GM11168 (cell line): ENCODE data around the gene ABHD12B.

Source experiments
- in situ Hi-C: fragments of 300-500 bp; cut with MboI; formaldehyde crosslinking; loops from one replicate; pipeline ENCODE4 v1.12.0; 2022; ENCODE audit warnings: low sequenced_read_pairs; ENCODE audit not compliant: unreplicated experiment

Gene ABHD12B, protein sequence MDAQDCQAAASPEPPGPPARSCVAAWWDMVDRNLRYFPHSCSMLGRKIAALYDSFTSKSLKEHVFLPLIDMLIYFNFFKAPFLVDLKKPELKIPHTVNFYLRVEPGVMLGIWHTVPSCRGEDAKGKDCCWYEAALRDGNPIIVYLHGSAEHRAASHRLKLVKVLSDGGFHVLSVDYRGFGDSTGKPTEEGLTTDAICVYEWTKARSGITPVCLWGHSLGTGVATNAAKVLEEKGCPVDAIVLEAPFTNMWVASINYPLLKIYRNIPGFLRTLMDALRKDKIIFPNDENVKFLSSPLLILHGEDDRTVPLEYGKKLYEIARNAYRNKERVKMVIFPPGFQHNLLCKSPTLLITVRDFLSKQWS

GRCh38 chr14:50871914-50872732, at the start of gene ABHD12B:
Gene ABHD12B, plus strand, starts transcription at chr14:50872053. Its CDS starts 122 bp downstream, at chr14:50872175.
- in situ Hi-C loops, result loop anchor here (25.0 kb wide), 1 partner anchor 285 kb away; no protein-coding TSS in a partner anchor

DNA sequence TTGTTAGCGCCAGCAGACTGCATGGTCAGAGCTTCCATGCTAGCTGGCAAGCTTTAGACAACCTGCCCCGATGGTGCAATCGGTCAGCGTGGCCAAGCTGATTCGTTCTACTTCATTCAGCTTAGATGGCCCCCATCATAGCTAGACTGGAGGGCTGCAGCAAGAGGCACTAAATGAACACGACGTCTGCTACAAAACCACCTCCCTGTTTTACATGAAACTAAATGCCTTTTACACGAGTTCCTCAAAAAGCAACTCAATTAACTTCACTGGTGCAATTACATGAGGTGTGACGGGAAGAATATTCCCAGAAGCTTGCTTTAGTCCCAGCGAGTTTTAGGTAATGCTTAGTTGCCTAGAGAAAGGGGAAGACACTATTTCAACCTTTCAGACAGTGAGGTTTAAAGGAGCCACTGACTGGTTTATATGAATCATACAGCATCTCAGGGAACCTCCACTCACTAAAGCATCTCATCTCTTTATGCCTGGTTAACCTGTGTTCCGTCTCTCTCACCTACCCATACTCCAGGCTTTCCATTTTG, 49.3 kb upstream of the ABHD12B start:
- in situ Hi-C loops, result no loop called here

GRCh38 chr14:50823051-50823761, 48.6 kb upstream of the ABHD12B start:
- in situ Hi-C loops, result no loop called here

DNA sequence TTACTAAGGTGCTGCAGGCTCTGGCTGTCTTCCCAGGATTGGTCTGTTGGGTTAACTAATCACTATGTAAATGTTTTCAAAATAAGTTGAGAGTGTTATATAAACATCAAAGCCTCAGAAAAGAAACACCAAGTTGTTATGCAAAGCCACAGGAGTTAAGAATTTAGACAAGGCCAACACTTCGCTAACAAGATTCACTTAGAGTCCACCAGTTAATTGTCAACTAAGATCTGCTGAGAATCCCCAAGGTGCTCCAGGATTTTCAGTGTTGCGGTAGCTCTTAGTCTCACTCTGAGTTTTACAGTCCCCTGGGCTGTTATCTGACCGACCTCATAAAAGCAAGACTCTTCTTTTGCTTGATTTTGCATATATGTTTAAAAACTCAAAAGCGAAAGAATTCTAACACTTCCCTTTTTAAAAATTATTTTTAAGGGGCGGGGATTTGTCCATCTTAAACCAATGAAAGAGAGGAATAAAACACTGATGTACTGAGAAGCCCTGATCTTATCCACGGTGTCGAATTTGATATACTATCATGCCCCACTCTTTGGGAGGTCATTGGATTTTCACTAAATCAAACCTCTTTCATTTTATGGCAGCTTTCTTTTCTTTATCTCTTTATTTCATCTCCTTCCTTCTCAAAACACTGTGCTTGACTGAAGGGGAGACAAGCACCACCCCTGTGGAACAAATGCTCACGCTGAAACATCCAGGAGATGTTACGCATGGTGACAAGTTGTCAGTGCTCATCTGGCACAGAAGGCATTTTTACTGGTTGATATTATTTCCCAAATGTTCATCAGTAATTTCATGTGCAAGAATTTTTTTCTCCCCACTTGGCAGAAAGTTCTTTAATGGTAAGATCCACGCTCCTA, 47.9 kb upstream of the ABHD12B start:
- in situ Hi-C loops, result no loop called here

DNA sequence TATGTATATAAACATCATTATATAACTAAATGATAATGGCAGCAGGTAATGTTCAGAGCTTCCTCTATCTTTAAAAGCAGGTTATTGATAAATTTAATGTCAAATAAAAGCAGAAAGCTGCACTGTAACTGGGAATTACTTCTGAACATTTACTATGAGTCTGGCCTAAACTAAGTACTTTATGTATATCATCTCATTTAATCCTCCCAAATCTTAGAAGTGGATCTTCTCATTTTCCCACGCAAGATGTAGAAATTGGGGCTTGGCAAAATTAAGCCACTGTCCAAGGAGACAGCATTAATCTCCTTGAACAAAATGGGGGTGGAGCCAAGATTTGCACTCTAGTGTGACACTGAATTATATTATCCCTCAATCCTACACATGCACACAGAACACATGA, 46.5 kb upstream of the ABHD12B start:
- in situ Hi-C loops, result no loop called here

DNA sequence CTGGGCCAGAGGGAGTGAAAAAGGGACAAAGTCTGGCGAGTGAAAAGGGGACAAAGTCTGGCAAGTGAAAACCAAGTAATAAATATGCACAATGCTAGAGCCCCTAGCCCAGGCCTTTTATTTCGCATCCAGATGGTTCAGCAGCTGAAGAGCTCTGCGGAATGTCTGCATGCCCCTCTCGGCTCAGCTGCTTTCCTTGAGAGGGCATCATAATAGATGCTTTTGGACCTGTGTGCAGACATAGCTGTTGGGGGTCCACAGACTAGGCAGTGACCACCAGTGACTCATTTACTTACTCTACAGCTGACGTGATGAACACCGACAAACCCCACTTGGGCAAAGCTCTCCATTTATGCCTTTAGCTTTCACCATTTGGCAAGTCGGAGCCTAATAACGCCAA, 45.2 kb upstream of the ABHD12B start:
- in situ Hi-C loops, result no loop called here

GRCh38 chr14:50828721-50829488, 42.9 kb upstream of the ABHD12B start:
- in situ Hi-C loops, result no loop called here

- in situ Hi-C loops, result no loop called here
Measured at GRCh38 chr14:50829489-50830043, 42.3 kb upstream of the ABHD12B start.

DNA sequence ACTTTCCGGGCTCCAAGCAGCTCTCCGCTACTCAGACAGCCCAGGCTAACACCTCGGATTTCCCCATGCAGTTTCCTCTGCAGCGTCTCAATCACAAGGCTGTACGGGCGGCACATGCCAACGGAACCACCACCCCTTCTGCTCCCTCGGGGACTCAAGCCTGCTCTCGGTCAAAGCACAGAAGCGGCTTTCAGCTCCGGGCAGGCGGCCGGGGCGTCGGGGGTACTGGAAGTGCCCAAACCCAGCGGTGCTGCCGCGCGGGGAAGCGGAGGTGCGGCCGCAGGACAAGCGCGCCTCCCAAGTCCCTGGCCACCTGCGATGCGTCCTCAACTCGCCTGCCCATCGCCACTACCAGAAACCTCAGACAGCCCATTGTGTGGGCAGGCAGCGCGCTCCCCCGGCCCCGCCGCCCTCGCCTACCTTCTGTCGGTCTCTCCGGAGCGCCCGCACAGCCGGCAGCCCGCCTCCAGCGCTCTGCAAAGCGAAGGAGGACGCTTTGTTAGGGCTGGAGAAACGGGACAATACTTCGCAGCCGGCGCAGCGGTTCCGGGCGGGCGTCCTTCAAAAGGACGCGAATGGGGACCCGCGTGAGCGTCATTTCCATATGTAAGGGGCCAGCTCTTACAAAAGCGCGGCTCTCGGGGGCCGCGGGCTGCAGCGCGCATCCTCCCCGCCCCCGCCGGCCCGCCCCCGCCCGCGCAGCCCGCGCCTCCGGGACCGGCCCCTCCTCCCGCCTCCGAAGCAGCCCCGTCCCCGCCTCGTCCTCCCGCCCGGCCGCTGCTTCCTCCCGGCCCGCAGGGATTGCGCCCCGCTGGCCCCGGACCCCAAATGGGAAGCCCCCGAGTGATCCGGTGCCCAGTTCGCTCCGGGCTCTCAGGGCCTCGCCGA, 41.6 kb upstream of the ABHD12B start:
- in situ Hi-C loops, result no loop called here

GRCh38 chr14:50830932-50831725, 40.7 kb upstream of the ABHD12B start, which contains the start of gene NIN:
Gene NIN, minus strand, starts transcription at chr14:50831162. Its CDS starts 9,106 bp downstream, at chr14:50822056.
- in situ Hi-C loops, result no loop called here

GRCh38 chr14:50831726-50832168, 40.1 kb upstream of the ABHD12B start:
- in situ Hi-C loops, result no loop called here

DNA sequence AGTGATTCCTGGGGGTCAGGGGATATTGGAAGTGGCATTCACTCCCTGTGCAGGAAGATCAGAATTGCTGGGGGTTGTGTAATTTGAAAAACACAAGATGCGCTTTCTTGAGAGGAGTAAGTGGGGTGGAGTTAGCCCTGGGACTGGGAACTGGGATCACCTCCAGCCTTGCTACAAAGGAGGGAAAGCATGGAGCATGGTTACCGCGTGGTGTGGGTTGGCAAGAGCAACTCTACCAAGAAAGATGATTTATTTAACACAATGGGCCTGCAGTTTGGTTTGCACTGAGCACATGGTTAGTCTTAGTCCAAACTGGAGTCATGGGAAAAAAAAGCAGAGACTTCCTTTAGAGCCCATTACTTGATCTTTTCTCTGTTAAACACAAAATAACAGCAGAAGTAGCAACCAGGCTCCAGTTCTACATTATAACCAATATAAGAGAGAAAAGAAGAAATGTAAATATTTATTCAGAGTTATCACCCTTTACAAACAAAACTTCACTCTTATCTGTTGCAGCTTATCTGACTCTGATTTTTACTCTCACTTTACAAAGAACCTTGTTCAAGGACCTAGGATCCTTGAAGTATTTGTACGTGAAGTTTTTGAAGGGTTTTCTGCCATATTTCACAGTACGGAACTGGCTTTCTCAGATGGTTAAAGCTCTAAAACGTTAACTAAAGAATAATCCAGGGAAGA, 38.8 kb upstream of the ABHD12B start:
- in situ Hi-C loops, result no loop called here

DNA sequence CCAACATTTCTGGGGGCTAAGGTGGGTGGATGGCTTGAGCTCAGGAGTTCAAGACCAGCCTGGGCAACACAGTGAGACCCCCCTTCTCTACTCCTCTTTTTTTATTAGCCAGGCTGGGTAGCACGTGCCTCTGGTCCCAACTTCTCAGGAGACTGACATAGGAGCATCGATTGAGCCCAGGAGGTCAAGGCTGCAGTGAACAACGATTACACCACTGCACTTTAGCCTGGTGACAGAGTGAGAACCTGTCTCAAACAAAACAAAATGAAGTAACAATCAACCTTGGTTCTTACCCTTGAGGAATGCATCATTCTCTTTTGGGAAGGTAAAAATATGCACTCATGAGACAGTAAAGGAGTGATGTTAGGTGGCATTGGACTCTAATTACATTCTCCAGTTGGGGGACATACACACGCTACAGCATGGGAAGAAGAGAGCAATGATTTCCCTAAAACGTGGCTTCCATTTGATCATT, 37.0 kb upstream of the ABHD12B start:
- in situ Hi-C loops, result no loop called here

DNA sequence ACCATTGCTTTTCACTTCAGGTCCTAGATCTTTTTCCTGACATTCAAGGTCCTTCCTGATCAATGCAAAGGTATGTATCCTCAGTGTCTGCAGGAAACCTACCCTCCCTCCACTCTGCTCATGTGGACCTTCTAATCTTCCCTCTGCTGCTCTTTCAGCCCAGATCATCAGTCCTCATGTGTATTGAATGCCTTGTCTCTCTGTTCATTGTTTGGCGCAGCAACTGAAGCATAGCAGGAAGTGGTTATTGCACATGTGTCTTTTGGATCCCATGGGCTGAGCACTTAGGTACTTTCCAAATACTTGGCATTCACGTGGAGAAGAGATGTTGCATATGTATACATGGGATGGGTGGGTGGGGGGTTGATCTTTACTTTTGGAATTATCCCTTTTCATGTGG, 36.6 kb upstream of the ABHD12B start:
- in situ Hi-C loops, result no loop called here

GRCh38 chr14:50836515-50836914, 35.3 kb upstream of the ABHD12B start:
- in situ Hi-C loops, result no loop called here

DNA sequence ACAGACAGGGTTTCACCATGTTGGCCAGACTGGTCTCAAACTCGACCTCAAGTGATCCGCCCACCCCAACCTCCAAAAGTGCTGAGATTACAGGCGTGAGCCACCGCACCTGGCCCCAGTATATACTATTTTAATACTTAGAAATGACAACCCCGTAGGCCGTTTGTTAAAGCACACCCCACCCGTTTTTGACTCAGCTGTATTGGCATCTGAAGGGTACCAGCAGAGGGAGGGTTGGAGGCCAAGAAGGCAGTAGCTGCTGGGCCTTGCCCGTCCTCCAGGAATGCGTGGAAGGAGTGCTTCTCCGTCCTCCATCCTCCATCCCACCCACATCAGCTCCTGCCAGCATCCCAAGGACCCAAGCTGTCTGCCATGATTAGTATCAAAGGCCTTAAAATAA, 34.6 kb upstream of the ABHD12B start:
- in situ Hi-C loops, result no loop called here
